ENCODE results near the gene TOB1.

Gene TOB1, protein sequence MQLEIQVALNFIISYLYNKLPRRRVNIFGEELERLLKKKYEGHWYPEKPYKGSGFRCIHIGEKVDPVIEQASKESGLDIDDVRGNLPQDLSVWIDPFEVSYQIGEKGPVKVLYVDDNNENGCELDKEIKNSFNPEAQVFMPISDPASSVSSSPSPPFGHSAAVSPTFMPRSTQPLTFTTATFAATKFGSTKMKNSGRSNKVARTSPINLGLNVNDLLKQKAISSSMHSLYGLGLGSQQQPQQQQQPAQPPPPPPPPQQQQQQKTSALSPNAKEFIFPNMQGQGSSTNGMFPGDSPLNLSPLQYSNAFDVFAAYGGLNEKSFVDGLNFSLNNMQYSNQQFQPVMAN

DNA sequence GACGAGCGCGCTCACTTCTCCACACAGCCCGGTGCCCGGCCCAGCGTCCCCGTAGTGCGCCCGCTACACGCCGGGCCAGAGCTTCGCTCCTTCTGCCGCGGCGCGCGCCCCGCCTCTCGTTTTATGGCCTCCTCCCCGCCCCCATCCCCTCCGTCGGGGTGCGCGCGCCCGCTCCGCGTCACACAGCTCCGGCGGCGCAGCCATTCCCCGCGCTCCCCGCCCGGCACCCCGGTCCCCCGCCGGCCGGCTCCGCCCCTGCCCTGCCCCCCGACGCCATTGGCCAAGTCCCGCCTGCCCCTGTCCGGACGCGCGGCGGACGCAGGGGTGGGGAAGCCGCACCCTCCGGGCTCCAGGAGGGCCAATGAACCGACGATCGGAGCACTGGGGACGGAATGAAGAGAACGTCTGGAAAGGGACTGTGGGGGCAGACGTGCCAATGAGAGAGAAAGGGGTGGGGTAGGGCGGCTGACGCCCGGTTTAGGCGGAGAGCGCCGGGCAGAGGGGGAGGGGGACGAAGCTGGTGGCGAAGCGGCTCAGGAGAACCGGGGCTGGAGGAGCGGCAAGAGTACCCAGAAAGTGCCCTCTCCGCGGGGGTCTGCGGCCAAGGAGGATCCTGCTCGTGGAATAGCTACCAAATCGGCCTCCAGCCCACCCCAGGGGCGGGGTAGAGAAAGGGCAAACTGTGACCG is at the start of gene TOB1:
TSS of gene TOB1 (minus strand) at position 94 of the 689 bp plus-strand sequence. CDS start 2,337 bp downstream, outside the sequence.
- TF ChIP-seq, protein P1, sequence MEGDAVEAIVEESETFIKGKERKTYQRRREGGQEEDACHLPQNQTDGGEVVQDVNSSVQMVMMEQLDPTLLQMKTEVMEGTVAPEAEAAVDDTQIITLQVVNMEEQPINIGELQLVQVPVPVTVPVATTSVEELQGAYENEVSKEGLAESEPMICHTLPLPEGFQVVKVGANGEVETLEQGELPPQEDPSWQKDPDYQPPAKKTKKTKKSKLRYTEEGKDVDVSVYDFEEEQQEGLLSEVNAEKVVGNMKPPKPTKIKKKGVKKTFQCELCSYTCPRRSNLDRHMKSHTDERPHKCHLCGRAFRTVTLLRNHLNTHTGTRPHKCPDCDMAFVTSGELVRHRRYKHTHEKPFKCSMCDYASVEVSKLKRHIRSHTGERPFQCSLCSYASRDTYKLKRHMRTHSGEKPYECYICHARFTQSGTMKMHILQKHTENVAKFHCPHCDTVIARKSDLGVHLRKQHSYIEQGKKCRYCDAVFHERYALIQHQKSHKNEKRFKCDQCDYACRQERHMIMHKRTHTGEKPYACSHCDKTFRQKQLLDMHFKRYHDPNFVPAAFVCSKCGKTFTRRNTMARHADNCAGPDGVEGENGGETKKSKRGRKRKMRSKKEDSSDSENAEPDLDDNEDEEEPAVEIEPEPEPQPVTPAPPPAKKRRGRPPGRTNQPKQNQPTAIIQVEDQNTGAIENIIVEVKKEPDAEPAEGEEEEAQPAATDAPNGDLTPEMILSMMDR (IDR thresholded peaks at IDR 0.05; ENCODE audit: control insufficient read depth, insufficient read depth, low read depth, low read length, missing control alignments), result no peak

DNA sequence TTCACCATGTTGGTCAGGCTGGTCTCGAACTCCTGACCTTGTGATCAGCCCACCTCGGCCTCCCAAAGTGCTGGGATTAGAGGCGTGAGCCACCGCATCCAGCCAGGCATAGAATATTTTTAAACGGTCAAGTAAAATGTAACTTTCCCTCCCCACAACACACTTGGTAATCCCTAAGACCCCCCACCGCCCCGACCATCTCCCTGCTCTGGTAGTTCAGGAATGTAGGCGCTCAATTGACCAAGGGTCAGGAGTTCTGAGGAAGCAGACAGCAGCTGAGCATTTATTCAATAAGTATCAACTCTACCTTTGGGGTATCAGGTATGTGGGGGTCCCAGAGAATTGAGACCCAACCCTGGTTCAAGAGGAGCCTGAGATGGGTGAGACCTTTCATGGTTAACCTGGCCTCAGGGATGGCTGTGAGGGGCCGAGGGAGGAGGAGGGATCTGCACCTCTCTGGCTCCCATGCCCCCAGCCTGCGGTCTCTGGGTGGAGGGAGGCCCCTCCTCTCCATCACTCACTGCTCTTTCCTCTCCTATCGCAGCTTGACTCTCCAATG is 48.4 kb upstream of the TOB1 start:
- TF ChIP-seq, protein P1 (IDR thresholded peaks at IDR 0.05; ENCODE audit: control insufficient read depth, insufficient read depth, low read depth, low read length, missing control alignments), result no peak
- no peak overlapping the region for H3K4me3 ChIP-seq (ENCODE audit: control insufficient read depth, low read depth, low read length)
- no peak for DNase-seq (ENCODE audit: low read depth)

More for the DNA sequence above, at the start of gene TOB1:
- DNase-seq (ENCODE audit: low read depth), result peak; percentile 80
- H3K4me3 ChIP-seq (ENCODE audit: control insufficient read depth, low read depth, low read length), result peak within 1 kb of the TSS; percentile 87

DNA sequence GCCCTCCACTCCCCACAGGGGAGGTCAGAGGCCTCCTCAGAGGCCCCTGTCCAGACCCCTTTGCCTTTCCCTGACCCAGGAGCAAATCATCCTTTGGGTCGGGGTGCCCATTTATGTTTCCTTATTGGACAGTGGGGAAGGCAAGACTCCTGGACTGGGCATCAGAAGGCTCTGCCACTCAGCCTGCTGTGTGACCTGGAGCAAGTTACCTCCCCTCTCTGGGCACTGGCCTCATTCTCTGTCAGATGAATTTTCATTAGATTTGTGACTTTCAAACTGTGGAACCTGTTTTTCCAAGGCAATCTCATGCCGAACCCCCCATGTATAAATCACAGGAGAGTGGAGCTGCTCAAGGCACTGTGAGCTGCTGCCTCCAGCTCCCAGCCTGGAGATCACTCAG is 47.0 kb upstream of the TOB1 start:
- no peak overlapping the region for H3K4me3 ChIP-seq (ENCODE audit: control insufficient read depth, low read depth, low read length)
- TF ChIP-seq, protein P1 (IDR thresholded peaks at IDR 0.05; ENCODE audit: control insufficient read depth, insufficient read depth, low read depth, low read length, missing control alignments), result no peak
- DNase-seq (ENCODE audit: low read depth), result no peak

DNA sequence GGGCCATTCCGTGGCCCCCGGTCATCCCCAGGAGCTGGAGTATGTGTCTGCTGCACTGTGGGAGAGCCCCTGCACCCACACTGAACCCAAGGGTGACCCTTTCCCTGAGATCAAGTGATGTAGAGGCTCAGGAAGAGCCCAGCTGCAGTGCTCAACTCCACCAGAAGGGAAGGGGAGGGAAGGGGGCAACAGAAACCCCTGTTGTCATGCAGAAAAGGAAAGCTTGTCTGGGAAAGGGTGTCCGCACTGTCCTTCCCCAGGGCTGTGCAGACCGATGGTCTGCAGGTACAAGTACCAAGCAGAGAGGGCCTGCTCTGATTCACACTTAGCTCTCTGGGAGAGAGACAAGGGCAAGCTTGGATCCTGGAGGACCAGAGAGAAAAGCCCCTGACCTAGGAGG is 45.7 kb upstream of the TOB1 start:
- TF ChIP-seq, protein P1 (IDR thresholded peaks at IDR 0.05; ENCODE audit: control insufficient read depth, insufficient read depth, low read depth, low read length, missing control alignments), result no peak
- no peak overlapping the region for H3K4me3 ChIP-seq (ENCODE audit: control insufficient read depth, low read depth, low read length)
- no peak for DNase-seq (ENCODE audit: low read depth)

DNA sequence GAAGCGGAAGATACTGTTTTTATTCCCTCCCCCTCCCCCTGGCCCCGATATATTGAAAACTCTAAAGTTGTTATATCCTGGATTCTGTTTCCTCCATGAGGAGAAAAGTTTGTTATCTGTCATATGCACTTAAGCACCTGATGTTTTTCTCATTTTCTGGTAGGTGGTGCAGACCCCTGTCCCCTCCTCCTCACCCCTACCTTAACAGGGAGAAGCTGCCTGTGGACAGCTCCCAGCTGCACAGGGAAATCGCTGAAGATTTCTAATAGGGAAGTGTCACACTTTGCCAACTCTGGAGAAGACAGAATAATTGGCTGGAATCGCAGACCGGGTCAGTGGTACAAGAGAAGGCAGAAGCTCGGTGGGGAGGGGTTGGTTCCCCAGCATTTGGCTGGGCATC is 45.3 kb upstream of the TOB1 start:
- no peak overlapping the region for H3K4me3 ChIP-seq (ENCODE audit: control insufficient read depth, low read depth, low read length)
- no peak for DNase-seq (ENCODE audit: low read depth)
- TF ChIP-seq, protein P1 (IDR thresholded peaks at IDR 0.05; ENCODE audit: control insufficient read depth, insufficient read depth, low read depth, low read length, missing control alignments), result no peak

DNA sequence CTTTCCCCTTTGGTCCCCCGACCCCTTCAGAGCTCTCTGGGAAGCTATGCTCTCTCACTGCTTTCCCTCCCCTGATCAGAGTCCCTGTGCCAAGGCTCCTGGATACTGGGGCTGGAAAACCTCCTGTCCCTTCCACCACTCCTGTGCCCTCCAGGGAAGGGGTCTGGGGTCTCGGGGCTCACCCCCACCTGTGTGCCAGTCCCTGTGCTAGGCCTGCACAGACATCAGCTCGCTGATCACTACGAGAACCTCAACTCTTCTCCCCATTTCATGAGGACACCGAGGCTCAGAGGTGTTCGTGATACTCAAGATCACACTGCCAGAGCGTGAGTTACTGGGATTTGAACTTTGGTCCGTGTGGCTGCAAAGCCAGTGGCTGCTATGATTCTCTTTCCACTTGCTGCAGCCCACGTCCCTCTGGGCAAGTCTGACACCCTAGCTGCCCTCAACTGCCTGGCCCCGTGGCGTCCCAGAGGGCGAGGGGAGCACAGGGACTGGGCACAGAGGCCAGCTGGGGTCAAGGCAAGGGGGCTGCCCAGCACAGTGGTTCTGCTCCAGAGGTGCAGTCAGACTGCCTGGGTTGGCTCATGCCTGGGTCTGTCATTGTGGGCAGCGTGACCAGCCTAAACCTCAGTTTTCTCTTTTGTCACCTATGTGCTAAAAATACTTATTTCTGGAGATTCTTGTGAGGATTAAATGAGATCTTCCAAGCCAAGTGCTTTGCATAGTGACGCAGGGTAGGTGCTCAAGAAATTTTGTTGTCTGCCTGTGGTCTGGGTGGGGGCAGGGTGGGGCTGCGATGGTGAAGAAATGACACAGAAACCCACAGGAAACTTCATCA is 43.8 kb upstream of the TOB1 start:
- TF ChIP-seq, protein P1 (IDR thresholded peaks at IDR 0.05; ENCODE audit: control insufficient read depth, insufficient read depth, low read depth, low read length, missing control alignments), result no peak
- DNase-seq (ENCODE audit: low read depth), result no peak
- H3K4me3 ChIP-seq (ENCODE audit: control insufficient read depth, low read depth, low read length), result no peak overlapping the region

Measured in AG09309 (cell line).